Thyroid gland (tissue), 4 donors: ENCODE data around the gene C11orf58. TPM values are rescaled to one million over a fixed set of nuclear protein-coding genes. Genes with fewer than 3 reads are reported as not detected.

Experiments used
- DNase-seq, 2 donors: peaks; one replicate each; pipeline ENCODE4 v3.0.0-alpha.2; 2019
- H3K27ac ChIP-seq, 3 donors: fragments of 200-600 bp; sonication (generic); 1 replicate in 2 of 3; 2 replicates in 1 of 3; pipeline ENCODE4 v1.5.1; 2016 to 2019; ENCODE audit warnings: mild to moderate bottlenecking in 1 of 3, moderate library complexity in 1 of 3
- H3K27me3 ChIP-seq: fragments of 200-600 bp; sonication (generic); one replicate; pipeline ENCODE4 v1.5.1; 2019
- H3K36me3 ChIP-seq, 2 donors: fragments of 200-600 bp; sonication (generic); one replicate each; pipeline ENCODE4 v1.5.1; 2016 to 2019
- H3K4me1 ChIP-seq, 2 donors: fragments of 200-600 bp; sonication (generic); one replicate each; pipeline ENCODE4 v1.5.1; 2017 to 2019
- H3K4me3 ChIP-seq, 3 donors: fragments of 200-600 bp; sonication (generic); replicated peaks in 1 of 3; 1 replicate in 2 of 3; 2 replicates in 1 of 3; pipeline ENCODE4 v1.5.1; 2016; ENCODE audit warnings: mild to moderate bottlenecking in 1 of 3
- H3K9me3 ChIP-seq: fragments of 200-600 bp; sonication (generic); one replicate; pipeline ENCODE4 v1.5.1; 2017
- POLR2A ChIP-seq, 2 donors: fragments of 450-650 bp; IDR thresholded peaks; one replicate each; pipeline ENCODE4 v1.6.1; 2017; ENCODE audit warnings: antibody characterized with exemption in 2 of 2, mild to moderate bottlenecking in 2 of 2, moderate library complexity in 1 of 2
- WGBS, 2 donors: methylation state at CpG; one replicate each; pipeline ENCODE4 v1.1.5; 2017; 5-methylcytosine and 5-hydroxymethylcytosine counted together
- intact Hi-C: fragments of 100-400 bp; cut with DNase I; formaldehyde crosslinking; loops from one replicate; pipeline ENCODE4 v1.15.1; 2023
- total RNA-seq, 4 donors: library from RNA; depleted of rRNA; stranded (reverse); fragments of >200 nt; gene quantifications; one replicate each; pipeline ENCODE4 v1.2.3, GENCODE V29; 2016
- TF ChIP-seq, protein P1 (sequence below), 6 experiments: fragments of 200-600 bp in 3 of 6; fragments of 450-650 bp in 3 of 6; sonication (generic) in 3 of 6; IDR thresholded peaks; one replicate each; pipeline ENCODE4 v1.5.1; 2016 to 2019; ENCODE audit warnings: antibody characterized with exemption in 6 of 6, mild to moderate bottlenecking in 2 of 6, inconsistent platforms in 1 of 6, moderate library complexity in 1 of 6

The C11orf58 gene
- total RNA-seq, 4 donors from 2014 or later, result 190 to 280 (median 195) TPM

DNA sequence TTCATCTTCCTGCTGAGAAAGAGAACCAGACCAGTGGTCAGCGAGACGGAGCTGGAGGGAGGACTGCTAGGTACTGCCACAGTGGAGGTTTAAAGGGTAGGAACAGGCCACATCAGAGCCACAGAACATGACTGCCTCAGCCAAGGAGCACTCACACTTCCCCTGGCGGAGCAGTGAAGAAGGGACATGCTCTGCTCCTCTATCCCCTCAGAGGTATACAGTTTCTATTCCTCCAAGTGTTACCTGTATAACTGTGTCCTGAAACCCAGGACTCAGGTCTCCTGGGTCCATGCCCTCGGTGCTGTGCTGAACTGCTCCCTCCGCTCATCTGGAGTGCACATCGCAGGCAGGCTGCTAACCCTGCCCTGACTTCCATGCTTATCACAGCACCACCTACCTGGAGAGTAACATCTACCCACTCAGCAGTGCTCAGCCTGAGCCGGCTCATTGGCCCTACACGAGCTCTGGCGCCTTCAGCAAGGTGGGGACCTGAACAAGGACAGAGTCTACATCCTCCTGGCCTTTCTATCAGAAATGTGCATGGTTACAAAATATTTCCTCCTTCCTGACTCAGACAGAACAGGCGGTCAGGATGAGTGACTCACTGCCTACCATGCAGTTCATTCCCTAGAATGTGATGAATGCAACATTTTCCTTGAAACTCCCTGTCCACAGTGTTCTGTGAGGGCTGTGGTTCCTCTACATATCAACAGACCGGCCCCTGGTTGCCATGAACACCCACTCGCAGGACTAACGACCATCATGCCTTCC, 52.9 kb downstream of the C11orf58 start:
- TF ChIP-seq POLR2A (IDR thresholded peaks at IDR 0.05), result no peak
- TF ChIP-seq, protein P1, sequence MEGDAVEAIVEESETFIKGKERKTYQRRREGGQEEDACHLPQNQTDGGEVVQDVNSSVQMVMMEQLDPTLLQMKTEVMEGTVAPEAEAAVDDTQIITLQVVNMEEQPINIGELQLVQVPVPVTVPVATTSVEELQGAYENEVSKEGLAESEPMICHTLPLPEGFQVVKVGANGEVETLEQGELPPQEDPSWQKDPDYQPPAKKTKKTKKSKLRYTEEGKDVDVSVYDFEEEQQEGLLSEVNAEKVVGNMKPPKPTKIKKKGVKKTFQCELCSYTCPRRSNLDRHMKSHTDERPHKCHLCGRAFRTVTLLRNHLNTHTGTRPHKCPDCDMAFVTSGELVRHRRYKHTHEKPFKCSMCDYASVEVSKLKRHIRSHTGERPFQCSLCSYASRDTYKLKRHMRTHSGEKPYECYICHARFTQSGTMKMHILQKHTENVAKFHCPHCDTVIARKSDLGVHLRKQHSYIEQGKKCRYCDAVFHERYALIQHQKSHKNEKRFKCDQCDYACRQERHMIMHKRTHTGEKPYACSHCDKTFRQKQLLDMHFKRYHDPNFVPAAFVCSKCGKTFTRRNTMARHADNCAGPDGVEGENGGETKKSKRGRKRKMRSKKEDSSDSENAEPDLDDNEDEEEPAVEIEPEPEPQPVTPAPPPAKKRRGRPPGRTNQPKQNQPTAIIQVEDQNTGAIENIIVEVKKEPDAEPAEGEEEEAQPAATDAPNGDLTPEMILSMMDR (IDR thresholded peaks at IDR 0.05), result no peak
- peak overlapping the region; percentile 82 to 91 (median 87) for H3K27ac ChIP-seq
- 32 to 39% methylated on average over 11 to 13 of the region's 13 CpGs for WGBS, 2 donors
- H3K36me3 ChIP-seq, result no peaks in the 10 kb centered on the region
- H3K4me1 ChIP-seq, result peaks cover 45 to 64% of the 10 kb centered on the region in 2 donors
- H3K27me3 ChIP-seq, result no peaks in the 10 kb centered on the region
- peak; percentile 62 to 63 for DNase-seq
- H3K9me3 ChIP-seq, result no peaks in the 10 kb centered on the region
- H3K4me3 ChIP-seq, result no peak overlapping the region
- intact Hi-C loops, result no loop called here

GRCh38 chr11:16792426-16792825, 54.0 kb downstream of the C11orf58 start:
- no peak for TF ChIP-seq POLR2A (IDR thresholded peaks at IDR 0.05)
- TF ChIP-seq, protein P1 (IDR thresholded peaks at IDR 0.05), result no peak
- H3K27ac ChIP-seq, result peak overlapping the region; percentile 82 to 91 (median 87)

DNA sequence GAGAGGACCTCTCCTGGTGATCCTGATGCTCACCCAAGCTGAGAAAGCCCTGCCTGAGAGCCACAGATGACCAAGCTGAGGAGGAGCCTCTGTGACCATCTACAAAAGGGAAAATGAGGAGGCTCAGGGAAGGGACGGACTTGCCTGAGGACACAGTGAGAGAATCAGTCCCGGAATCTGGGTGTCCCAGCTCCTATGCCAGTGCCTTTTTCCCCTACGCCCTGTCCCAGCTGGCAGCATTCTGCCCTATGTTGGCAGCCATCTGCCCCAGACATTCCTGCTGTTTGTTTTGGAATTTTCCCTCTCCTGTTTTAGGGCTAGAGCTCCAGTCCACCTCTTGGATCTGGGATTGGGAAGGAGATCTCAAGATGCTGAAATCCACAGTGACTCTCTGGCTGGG, 54.6 kb downstream of the C11orf58 start:
- WGBS, 2 donors, result 92 to 94% methylated on average over 3 of the region's 3 CpGs
- Histone ChIP-seq H3K27me3 (no peaks in the 10 kb centered on the region), H3K9me3 (no peaks in the 10 kb centered on the region), H3K36me3 (no peaks in the 10 kb centered on the region), H3K4me3 (no peak overlapping the region), H3K27ac (peak overlapping the region in 2 of 3 donors; percentile 87 to 91), H3K4me1 (peaks cover 43 to 59% of the 10 kb centered on the region in 2 donors)
- no peak for DNase-seq
- TF ChIP-seq POLR2A (IDR thresholded peaks at IDR 0.05), result no peak
- TF ChIP-seq, protein P1 (IDR thresholded peaks at IDR 0.05), result no peak
- intact Hi-C loops, result no loop called here

More at GRCh38 chr11:16792426-16792825, 54.0 kb downstream of the C11orf58 start:
- no peak overlapping the region for H3K4me3 ChIP-seq
- no peak for DNase-seq
- no peaks in the 10 kb centered on the region for H3K27me3 ChIP-seq
- intact Hi-C loops, result no loop called here
- H3K4me1 ChIP-seq, result peaks cover 45 to 64% of the 10 kb centered on the region in 2 donors
- H3K36me3 ChIP-seq, result no peaks in the 10 kb centered on the region
- H3K9me3 ChIP-seq, result no peaks in the 10 kb centered on the region

DNA sequence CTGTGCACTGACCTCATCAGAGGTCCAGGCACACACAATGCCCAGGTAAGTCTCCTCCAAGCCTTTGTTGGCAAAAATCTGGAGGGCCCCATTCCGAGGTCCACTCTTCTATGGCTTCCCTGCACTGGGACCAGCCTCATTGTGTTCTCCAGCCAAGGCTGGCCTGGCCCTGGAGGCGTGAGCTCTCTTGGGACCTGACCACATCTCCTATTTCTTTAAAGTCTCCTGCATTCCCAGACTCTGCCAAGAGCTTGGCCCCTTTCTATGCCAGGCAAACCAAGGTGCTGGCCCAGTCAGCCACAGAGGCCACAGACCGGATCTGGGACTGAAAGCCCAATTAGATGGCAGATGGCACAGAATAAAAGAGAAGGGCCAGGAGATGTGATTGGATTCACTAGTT, 55.1 kb downstream of the C11orf58 start:
- Histone ChIP-seq H3K27ac (peak overlapping the region in 2 of 3 donors; percentile 87 to 91), H3K4me3 (no peak overlapping the region), H3K36me3 (no peaks in the 10 kb centered on the region), H3K4me1 (peaks cover 38 to 54% of the 10 kb centered on the region in 2 donors), H3K27me3 (no peaks in the 10 kb centered on the region), H3K9me3 (no peaks in the 10 kb centered on the region)
- TF ChIP-seq, protein P1 (IDR thresholded peaks at IDR 0.05), result no peak
- no peak for TF ChIP-seq POLR2A (IDR thresholded peaks at IDR 0.05)
- 89 to 94% methylated on average over 3 of the region's 3 CpGs for WGBS, 2 donors
- DNase-seq, result no peak
- intact Hi-C loops, result no loop called here
